GM18861 (cell line): ENCODE results near the gene AMD1.
"Not testable (repeated sequence)": the region's sequence is repeated elsewhere in the genome, so short reads cannot be mapped to it uniquely, and the experiment has no call there.

Experiments used
- ATAC-seq: cut with Tn5 transposase; IDR thresholded peaks from one replicate; pipeline ENCODE4 v1.9.1; 2021; ENCODE audit not compliant: unreplicated experiment

The AMD1 gene

GRCh38 chr6:110873981-110874879, at the start of gene AMD1:
AMD1 (plus strand) TSS chr6:110874785; CDS start chr6:110875106, 321 bp downstream.
- peak; percentile 67 for ATAC-seq

- ATAC-seq = no peak
These were observed 48.1 kb upstream of the AMD1 start for GRCh38 chr6:110826236-110827129.

GRCh38 chr6:110828396-110828795, 46.2 kb upstream of the AMD1 start:
- ATAC-seq = no peak

GRCh38 chr6:110831405-110831804, 43.2 kb upstream of the AMD1 start:
- no peak for ATAC-seq

- no peak for ATAC-seq
These were observed 40.8 kb upstream of the AMD1 start for GRCh38 chr6:110833831-110834230.

GRCh38 chr6:110835751-110836150, 38.8 kb upstream of the AMD1 start:
- not testable (repeated sequence) for ATAC-seq

GRCh38 chr6:110841266-110841665, 33.3 kb upstream of the AMD1 start:
- ATAC-seq = no peak

GRCh38 chr6:110849781-110850180, 24.8 kb upstream of the AMD1 start:
- ATAC-seq = no peak

GRCh38 chr6:110852773-110853172, 21.8 kb upstream of the AMD1 start:
- no peak for ATAC-seq

- ATAC-seq = no peak
These were observed 20.7 kb upstream of the AMD1 start for GRCh38 chr6:110853754-110854477.

- ATAC-seq = no peak
These were observed 18.3 kb upstream of the AMD1 start for GRCh38 chr6:110856296-110856695.

- ATAC-seq = no peak
These were observed 16.6 kb upstream of the AMD1 start for GRCh38 chr6:110858016-110858415.

GRCh38 chr6:110858562-110859214, 15.9 kb upstream of the AMD1 start:
- no peak for ATAC-seq

GRCh38 chr6:110859335-110859792, 15.2 kb upstream of the AMD1 start:
- ATAC-seq = no peak

GRCh38 chr6:110864824-110865223, 9.8 kb upstream of the AMD1 start:
- no peak for ATAC-seq

- ATAC-seq = no peak
These were observed 429 bp downstream of the AMD1 start for GRCh38 chr6:110874880-110875547.

- peak; percentile 3 for ATAC-seq
These were observed 1.1 kb downstream of the AMD1 start for GRCh38 chr6:110875548-110876169.

- ATAC-seq = peak; percentile 25
These were observed 1.7 kb downstream of the AMD1 start for GRCh38 chr6:110876170-110876773.
